ENCODE results near the gene MINK1. TPM values are rescaled to one million over a fixed set of nuclear protein-coding genes. Genes with fewer than 3 reads are reported as not detected.

MINK1 gene
- total RNA-seq, 1 experiment from 2014 or later: 68.8 TPM

DNA sequence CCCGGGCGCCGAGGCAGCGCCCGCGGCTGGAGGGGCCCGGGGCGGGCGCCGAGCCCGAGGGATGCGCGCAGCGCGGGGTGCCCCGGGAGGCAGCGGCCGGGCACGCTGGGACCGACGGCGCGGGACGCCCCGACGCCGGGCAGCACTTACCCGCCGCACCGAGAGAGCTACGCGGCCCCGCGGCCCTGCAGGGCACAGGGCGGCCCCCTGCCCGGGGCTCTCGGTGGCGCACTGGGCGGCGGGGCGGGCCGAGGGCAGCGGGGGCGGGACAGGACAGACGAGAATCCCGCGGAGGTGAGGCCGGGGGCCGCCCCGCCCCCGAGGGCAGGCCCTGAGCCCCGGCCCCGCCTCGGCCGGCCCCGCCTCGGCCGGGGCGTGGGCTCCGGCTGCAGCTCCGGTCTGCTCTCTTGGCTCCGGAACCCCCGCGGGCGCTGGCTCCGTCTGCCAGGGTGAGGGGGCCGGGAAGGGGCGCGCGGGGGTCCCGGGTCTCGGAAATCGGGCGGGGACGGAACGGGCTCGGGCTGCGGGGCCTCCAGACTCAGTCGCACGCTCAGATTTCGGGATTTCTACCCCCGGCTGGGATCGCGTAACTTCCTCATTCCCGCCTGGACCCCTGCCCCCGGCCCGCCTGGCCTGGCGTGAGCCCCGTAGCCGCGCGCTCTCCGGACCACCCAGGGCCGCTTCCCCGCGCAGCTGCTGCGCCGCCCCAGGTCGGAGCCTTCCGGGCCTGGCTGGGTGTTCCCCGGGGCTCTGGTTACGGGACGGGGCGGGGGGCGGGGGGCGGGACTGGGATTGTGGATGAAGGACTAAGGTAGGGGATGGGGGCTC lies 26.1 kb upstream of the MINK1 start, which contains the start of gene PLD2:
Gene PLD2 (plus strand): TSS at position 376 of the 828 bp plus-strand sequence. CDS start 621 bp downstream, outside the sequence.
- Histone ChIP-seq H3K27ac (ENCODE audit: insufficient read length, low read depth, low read length) (no peak within 1 kb of the TSS), H3K79me2 (ENCODE audit: insufficient read depth, low read length) (no peaks in the 10 kb centered on the region), H3K79me1 (ENCODE audit: insufficient read depth, low read depth, low read length, poor library complexity, severe bottlenecking) (no peaks in the 10 kb centered on the region), H2AFZ (ENCODE audit: low read length) (no peak within 1 kb of the TSS), H3K9ac (ENCODE audit: extremely low read depth, insufficient read length, low read length) (peak within 1 kb of the TSS; percentile 46), H4K20me1 (ENCODE audit: control insufficient read depth, insufficient read depth, insufficient read length) (no peaks in the 10 kb centered on the region), H3K23ac (ENCODE audit: insufficient read length, low read depth, low read length) (no peak within 1 kb of the TSS), H2BK5ac (ENCODE audit: insufficient read length, low read length) (no peak within 1 kb of the TSS), H2BK20ac (ENCODE audit: low read depth, low read length, poor library complexity, severe bottlenecking) (no peak within 1 kb of the TSS), H3K23me2 (ENCODE audit: insufficient read length, low read depth, low read length, poor library complexity, severe bottlenecking) (peaks cover 5% of the 10 kb centered on the region), H2BK15ac (ENCODE audit: low read depth, low read length) (no peak within 1 kb of the TSS), H3T11ph (ENCODE audit: low read length) (no peak within 1 kb of the TSS), H3K27me3 (ENCODE audit: insufficient read depth, low read length) (no peaks in the 10 kb centered on the region), H4K5ac (ENCODE audit: insufficient read length, low read depth, low read length) (no peak within 1 kb of the TSS), H4K91ac (ENCODE audit: insufficient read length, low read depth, low read length) (no peak within 1 kb of the TSS), H3K56ac (ENCODE audit: insufficient read length, low read depth, low read length) (no peak within 1 kb of the TSS), H2BK120ac (ENCODE audit: low read depth, low read length, poor library complexity, severe bottlenecking) (no peak within 1 kb of the TSS), H3K14ac (ENCODE audit: insufficient read depth, low read length) (no peak within 1 kb of the TSS), H3K18ac (ENCODE audit: insufficient read length, low read depth, low read length) (no peak within 1 kb of the TSS), H3K9me3 (ENCODE audit: control insufficient read depth, low read depth, low read length) (no peaks in the 10 kb centered on the region), H3K4me1 (ENCODE audit: insufficient read depth, low read length) (no peaks in the 10 kb centered on the region), H4K8ac (replicated peaks; ENCODE audit: insufficient read length, low read depth, low read length) (no peak within 1 kb of the TSS), H2BK12ac (ENCODE audit: insufficient read length, low read depth, low read length) (no peak within 1 kb of the TSS), H3K4me2 (ENCODE audit: insufficient read depth, insufficient read length, low read length) (peak within 1 kb of the TSS; percentile 82), H2AK5ac (ENCODE audit: insufficient read length, low read length) (no peak within 1 kb of the TSS), H3K4ac (ENCODE audit: low read depth, low read length) (no peak within 1 kb of the TSS)
- H3K9me3 Mint-ChIP-seq: no peaks in the 10 kb centered on the region
- no peaks in the 10 kb centered on the region; the same call in 1 of the 2 replicates for H3K27me3 Mint-ChIP-seq (ENCODE audit: low read depth)
- H3K36me3 Mint-ChIP-seq (ENCODE audit: insufficient read depth in 1 of 3, low read depth in 3 of 3): peaks cover 14 to 31% (median 30%) of the 10 kb centered on the region in 3 experiments; a peak in 6 of 7 replicates
- peak; percentile 91 for DNase-seq
- TF ChIP-seq, protein P1, sequence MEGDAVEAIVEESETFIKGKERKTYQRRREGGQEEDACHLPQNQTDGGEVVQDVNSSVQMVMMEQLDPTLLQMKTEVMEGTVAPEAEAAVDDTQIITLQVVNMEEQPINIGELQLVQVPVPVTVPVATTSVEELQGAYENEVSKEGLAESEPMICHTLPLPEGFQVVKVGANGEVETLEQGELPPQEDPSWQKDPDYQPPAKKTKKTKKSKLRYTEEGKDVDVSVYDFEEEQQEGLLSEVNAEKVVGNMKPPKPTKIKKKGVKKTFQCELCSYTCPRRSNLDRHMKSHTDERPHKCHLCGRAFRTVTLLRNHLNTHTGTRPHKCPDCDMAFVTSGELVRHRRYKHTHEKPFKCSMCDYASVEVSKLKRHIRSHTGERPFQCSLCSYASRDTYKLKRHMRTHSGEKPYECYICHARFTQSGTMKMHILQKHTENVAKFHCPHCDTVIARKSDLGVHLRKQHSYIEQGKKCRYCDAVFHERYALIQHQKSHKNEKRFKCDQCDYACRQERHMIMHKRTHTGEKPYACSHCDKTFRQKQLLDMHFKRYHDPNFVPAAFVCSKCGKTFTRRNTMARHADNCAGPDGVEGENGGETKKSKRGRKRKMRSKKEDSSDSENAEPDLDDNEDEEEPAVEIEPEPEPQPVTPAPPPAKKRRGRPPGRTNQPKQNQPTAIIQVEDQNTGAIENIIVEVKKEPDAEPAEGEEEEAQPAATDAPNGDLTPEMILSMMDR (conservative IDR thresholded peaks at IDR 0.05): no peak
- WGBS (ENCODE audit: extremely low coverage, insufficient read length, low lambda C conversion rate): no CpG with 5 or more reads among the region's 106 CpGs
- H3K27ac Mint-ChIP-seq: peak within 1 kb of the TSS in 2 of 3 experiments; percentile 91 to 93; a peak in 3 of 7 replicates
- H3K4me1 Mint-ChIP-seq: peaks cover 15 to 16% of the 10 kb centered on the region in 2 experiments
- H3K4me3 Mint-ChIP-seq: peak within 1 kb of the TSS; percentile 86 to 96
